GM19395 (cell line): ENCODE measurements around the gene HMCES.
"Not testable (repeated sequence)": the region's sequence is repeated elsewhere in the genome, so short reads cannot be mapped to it uniquely, and the experiment has no call there.

ENCODE experiments used
- ATAC-seq: cut with Tn5 transposase; IDR thresholded peaks from one replicate; pipeline ENCODE4 v1.9.1; 2021; ENCODE audit warnings: mild to moderate bottlenecking, moderate library complexity; ENCODE audit not compliant: unreplicated experiment

The HMCES gene

GRCh38 chr3:129257609-129258008 is 21.1 kb upstream of the HMCES start:
- no peak for ATAC-seq

DNA sequence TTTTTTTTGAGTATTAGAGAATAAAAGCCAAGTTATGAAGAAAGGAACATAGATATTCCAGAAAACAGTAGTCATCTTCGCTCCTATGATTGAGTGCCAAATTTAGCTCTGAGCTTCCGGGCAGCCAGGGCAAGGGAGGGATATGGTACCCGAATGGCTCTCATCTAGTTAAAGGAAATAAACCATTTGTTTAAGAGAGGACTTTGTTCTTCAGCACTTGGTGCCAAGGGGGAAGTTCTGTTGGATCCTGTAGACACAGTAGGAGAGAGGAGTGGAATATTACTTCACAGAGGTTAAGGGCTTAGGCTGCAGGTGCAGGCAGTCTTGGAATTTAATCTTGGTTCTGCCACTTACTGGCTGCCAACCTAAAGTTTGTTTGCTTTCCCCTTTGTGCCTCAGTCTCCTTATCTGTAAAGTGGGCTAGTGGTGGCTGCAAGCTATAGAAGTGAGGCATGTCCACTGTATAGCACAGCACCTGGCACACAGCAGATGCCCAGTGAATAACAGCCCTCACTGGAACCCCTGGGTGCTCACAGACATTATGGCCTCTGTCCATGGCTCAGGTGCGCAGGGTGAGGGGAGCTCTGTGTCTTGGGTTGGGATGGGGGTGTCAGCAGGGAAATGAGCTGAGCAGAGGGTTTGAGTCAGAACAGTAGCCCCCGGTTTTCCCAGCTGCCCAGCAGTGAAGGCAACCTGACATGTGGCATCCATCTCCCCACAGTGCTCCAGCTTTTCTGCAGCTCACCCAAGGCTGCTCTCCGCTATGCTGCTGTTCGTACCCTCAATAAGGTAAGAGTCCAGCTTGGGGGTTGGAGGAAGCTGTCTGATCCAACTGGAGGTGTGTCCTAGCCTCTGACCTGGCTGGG is 18.8 kb upstream of the HMCES start:
- ATAC-seq: no peak

GRCh38 chr3:129260606-129261005 is 18.1 kb upstream of the HMCES start:
- no peak for ATAC-seq

DNA sequence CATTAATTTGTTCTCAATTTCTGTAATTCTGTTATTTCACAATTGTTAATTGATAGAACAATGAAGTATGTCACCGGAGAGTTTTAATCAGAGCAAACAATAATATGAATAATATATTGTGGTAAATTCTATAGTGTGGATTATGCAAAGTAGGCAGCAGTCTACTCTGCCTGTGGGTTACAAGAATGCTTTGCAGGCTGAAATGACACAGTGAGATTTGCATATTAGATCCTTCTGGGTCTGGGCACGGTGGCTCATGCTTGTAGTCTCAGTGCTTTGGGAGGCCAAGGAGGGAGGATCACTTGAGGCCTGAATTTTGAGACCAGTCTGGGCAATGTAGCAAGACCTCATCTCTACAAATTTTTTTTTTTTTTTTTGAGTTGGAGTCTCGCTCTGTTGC is 16.8 kb upstream of the HMCES start:
- no peak for ATAC-seq

GRCh38 chr3:129263161-129263910 is 15.3 kb upstream of the HMCES start:
- no peak for ATAC-seq

DNA sequence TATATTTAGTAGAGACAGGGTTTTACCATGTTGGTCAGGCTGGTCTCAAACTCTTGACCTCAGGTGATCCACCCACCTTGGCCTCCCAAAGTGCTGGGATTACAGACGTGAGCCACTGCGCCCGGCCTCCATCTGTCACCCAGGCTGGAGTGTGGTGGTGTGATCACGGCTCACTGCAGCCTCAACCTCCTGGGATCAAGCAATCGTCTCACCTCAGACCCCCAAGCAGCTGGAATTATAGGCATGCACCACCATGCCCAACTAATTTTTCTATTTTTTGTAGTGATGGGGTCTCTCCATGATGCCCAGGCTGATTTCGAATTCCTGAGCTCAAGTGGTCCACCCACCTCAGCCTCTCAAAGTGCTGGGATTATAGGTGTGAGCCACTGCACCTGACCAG is 13.7 kb upstream of the HMCES start:
- not testable (repeated sequence) for ATAC-seq

- no peak for ATAC-seq
Measured at GRCh38 chr3:129266651-129267050, 12.0 kb upstream of the HMCES start.

GRCh38 chr3:129268396-129268795 is 10.3 kb upstream of the HMCES start:
- no peak for ATAC-seq

DNA sequence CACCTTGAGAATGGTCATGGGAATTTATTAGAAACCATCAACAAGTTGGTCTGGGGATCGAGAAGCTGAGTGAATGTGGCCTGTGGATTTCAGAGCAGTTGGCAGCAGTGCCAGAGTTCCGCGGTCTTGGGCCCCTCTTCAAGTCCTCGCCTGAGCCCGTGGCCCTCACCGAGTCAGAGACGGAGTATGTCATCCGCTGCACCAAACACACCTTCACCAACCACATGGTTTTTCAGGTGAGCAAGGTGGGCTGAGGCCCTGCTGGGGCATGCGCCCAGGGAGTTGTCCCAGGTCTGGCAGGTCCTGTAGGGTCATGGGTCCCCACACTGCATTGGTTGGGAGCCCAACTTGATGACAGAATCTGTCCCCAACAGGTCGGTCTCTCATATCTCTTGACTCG is 7.0 kb upstream of the HMCES start:
- ATAC-seq: no peak

- peak; percentile 88 for ATAC-seq
Measured at GRCh38 chr3:129276385-129276784, 2.3 kb upstream of the HMCES start.

DNA sequence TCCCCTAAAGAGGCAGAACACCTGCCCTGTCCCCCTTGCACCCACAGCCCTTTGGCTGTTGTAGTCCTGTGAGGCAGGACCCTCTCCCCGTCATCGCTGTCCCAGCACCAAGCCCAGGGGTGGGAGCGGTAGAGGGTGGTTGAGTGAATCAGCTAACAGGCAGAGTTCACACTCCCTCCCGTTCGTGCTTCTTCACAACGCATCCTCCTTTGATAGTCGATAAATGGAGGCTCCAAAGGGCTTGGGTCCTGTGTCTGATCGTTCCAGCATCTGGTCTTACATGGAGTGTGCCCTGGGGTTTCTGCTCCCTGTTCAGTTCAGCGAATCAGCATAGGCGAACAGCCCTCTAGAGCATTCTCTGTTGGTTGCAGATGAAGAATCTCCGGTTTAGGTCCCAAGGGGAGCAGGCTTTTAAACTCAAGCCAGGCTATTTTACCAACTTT is 820 bp upstream of the HMCES start:
- no peak for ATAC-seq

DNA sequence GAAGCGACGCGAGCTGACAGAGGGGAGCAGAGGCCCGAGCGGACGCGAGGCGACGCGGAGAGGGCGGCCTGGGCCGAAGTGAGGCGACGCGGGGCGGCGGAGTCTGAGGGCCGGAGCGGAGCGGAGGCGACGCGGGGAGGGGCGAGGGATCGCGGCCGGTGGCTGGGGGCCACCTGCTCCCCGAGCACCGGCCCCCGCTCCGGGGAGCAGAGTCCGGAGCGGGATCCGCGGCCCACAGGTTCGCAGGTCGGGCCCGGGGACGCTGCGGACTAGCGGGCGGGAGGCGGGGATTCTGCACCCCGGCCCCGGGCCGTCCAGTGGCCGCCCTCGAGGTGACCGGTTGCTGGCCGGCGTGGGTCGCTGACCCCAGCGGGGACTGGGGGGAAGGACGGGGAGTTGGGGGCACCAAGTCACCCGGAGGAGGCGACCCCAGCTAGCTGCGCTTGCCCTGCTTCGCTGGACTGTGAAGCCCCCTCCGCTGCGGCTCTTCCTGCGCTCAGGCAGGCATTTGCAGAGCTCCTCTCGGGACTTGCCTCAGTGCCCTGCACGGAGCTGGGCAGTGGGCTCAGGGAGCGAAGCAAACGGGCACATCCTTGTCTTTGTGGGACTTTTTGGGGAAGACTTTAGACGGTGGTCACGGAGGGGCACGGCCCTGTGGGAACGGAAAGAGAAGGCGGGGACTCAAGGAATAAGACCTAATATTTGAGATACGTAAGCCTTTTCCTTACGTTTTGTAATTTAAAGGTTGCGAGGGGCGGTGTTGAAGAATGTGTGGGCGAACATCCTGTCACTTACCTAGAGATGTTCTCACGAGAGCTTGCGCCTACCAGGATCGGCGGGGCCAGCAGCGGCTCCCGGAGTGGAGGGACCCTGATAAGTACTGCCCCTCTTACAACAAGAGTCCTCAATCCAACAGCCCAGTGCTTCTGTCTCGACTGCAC is 566 bp downstream of the HMCES start:
- ATAC-seq: no peak

DNA sequence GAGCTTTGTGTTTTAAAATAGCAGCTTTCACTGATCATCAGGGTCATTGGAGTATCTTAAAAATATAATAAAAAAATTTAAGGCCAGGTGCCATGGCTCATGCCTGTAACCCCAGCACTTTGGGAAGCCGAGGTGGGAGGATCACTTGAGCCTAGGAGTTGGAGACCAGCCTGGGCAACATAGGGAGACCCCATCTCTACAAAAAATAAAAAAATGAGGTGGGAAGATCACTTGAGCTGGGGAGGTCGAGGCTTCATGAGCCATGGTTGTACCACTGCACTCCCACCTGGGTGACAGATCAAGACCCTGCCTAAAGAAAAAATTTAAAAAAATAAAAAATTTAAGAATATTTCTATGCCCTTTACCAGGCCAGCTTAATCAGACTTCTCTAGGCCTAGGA is 1.5 kb downstream of the HMCES start:
- ATAC-seq: no peak

DNA sequence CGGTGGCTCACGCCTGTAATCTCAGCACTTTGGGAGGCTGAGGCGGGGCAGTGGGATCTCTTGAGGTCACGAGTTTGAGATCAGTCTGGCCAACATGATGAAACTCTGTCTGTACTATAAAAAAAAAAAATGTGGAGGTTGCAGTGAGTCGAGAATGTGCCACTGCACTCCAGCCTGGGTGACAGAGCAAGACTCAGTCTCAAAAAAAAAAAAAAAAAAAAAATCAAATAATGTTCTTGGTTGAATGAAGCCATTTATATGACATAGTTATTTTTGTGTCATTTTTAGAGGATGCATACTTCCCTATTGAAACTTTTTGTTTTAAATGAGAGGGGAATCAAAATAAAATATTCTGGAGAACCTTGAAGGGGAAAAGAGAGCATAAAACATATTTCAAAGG is 3.1 kb downstream of the HMCES start:
- ATAC-seq: no peak

DNA sequence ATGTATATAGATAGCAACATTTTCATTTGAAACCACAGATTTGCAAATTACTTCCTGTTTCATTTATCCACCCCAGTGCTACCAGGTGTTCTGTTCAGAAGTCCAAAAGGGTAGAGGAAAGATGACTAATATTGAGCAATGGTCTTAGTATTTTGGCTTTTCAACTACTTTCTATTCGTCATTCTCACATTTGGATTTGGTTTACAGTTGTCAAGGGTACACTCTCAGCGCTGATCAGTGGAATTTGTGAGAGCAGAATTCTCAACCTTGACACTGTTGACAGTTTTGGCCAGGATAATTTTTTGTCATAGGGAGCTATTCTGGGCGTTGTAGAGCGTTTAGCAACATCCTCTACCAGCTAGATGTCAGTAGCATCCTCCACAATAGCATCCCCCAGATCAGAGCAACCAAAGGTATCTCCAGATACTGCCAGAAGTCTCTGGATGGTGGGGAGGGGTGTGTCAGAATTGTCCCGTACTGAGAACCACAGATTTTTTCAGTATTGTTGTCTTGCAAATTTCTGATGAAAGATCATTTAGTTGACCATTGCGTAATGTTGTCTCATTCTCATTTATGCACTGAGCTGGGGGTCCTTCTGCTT is 4.2 kb downstream of the HMCES start:
- peak; percentile 77 for ATAC-seq

GRCh38 chr3:129286081-129286480 is 7.4 kb downstream of the HMCES start:
- no peak for ATAC-seq

GRCh38 chr3:129288446-129288845 is 9.8 kb downstream of the HMCES start:
- ATAC-seq: no peak

DNA sequence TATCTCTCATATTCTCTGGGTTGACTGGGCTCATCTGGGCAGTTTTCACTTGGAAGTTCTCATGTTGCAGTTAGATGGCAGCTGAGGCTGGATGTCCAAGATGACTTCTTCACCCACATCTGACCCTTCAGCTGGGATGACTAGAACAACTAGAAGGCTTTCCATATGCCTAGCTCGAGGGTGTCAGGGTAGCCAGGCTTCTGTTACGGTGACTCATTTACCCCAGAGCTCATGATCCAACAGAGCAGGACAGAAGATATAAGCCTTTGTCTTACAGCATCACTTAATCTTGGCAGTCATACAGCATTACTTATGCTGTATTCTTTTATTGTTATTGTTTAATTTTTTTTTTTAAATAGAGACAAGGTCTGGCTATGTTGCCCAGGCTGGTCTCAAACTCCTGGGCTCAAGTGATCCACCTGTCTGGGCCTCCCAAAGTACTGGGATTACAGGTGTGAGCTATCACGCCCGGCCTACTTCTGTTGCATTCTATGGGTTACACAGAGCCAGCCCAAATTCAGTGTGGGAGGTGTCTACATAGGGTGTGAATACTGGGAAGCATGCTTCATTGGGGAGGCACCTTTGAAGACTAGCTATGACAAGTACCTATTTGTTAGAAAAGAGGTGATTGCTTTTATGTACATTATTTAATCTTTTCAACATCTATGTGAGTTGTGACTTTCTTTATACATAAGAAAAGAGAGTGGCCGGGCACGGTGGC is 10.7 kb downstream of the HMCES start:
- no peak for ATAC-seq

DNA sequence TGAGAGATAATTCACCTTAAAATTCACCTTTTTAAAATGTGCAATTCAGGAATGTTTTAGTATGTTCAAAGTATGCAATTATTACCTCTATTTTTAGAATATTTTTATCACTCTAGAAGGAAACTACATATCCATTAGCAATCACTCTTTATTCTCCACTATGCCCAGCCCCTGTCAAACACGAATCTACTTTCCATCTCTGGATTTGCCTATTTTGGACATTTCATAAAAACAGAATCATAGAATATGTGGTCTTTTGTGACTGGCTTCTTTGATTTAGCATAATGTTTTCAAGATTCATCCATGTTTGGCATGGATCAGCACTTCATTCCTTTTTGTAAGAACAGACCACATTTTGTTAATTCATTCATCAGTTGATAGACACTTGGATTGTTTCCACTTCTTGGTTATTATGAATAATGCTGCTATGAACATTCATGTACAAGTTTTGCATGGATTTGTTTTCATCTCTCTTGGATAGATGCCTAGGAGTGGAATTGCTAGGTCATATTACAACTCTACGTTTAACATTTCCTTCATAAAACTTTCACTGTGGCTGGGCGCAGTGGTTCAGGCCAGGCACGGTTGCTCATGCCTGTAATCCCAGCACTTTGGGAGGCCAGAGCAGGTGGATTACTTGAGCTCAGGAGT is 12.7 kb downstream of the HMCES start:
- ATAC-seq: no peak

GRCh38 chr3:129295286-129295685 is 16.6 kb downstream of the HMCES start:
- ATAC-seq: no peak
